ENCODE results near the gene SLC35F3. TPM values are rescaled to one million over a fixed set of nuclear protein-coding genes. Genes with fewer than 3 reads are reported as not detected.
A peak's percentile ranks its signal among the peaks of the same experiment; 100 is the strongest.

The SLC35F3 gene
- total and polyA plus RNA-seq, 9 donors: 0.21 to 0.64 (median 0.31) TPM

DNA sequence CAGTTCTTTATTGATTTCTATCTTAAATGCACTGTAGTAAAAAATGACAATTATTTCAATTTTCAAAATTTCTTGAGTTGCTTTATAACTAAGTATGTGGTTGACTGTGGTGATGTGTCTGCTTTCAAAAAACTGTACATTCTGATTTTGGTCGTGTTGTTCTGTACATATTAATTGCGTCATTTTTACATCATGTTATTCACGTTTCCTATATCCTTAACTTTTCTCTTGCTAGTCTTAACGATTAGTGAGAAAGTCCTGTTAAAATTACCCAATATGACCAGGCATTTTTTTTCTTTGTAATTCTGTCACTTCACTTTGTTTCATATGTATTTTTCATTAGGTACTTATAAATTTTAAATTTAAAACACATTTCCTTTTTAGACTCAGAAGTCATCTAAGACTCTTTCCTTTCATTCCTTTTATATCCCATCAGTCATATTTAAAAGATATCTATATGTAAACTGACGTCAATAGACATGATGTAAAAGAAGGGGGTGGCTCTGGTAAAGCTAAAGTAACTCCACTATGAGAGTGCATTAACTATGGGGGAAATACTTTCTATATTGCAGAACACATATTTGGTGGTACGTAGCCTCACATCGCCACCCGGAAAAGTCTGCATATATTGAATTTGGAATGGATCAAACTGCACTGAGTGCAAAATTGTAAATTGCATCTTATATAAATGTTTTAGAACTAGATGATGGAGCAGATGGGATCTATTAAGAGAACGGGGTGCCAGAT, 467.7 kb downstream of the SLC35F3 start:
- H3K4me1 ChIP-seq (ENCODE audit: control insufficient read depth, insufficient read depth, low read length): peaks cover 6% of the 10 kb centered on the region
- peak; percentile 11 for DNase-seq
- H3K4me3 ChIP-seq (ENCODE audit: low read length): peak overlapping the region; percentile 92
- WGBS (ENCODE audit: insufficient coverage): no CpG with 5 or more reads among the region's 9 CpGs
- H3K36me3 ChIP-seq (ENCODE audit: control insufficient read depth, insufficient read depth, low read length): peaks cover 12% of the 10 kb centered on the region
- H3K27me3 ChIP-seq (ENCODE audit: control insufficient read depth, insufficient read depth, low read length): peaks cover 2% of the 10 kb centered on the region
- no peaks in the 10 kb centered on the region for H3K9me3 ChIP-seq (replicated peaks; ENCODE audit: control insufficient read depth, low read depth, low read length)
- H3K27ac ChIP-seq (ENCODE audit: low read length): no peak overlapping the region

DNA sequence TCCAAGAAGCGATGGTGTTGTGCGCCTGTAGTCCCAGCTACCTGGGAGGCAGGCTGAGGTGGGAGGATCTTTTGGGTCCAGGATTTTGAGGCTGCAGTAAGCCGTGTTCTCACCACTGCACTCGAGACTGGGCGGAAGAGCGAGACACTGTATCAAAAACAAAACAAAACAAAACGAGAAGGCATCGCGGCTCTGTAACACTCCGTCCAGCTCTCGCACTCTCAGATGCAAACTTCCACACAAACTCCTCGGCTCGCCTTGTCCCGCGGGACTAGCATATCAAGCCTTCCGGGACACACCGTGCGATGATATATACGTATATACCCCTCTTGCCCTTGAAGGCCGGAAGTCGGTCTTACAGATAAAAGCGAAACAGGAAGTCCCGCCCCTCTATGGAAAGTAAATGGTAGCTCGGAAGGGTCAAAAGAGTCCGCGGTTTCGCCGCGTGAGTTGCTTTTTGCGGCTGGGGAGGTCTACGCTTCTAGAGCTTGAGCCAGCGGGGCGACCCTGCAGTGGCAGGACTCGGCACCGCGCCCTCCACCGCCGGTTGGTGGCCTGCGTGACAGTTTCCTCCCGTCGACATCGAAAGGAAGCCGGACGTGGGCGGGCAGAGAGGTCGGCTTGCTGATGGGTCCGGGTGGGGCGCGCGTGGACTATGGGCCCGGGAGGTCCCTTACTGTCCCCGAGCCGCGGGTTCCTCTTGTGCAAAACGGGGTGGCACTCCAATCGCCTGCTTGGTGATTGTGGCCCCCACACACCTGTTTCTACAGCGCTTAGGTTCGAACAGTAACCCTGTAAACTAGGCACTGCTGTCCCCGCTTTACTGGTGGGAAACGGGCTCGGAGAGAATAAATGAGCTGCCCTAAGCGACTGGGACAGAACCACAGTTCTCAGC, 468.8 kb downstream of the SLC35F3 start, which contains the start of gene COA6:
TSS of gene COA6 (plus strand) at position 393 of the 895 bp plus-strand sequence. CDS start at position 404, 11 bp downstream.
- WGBS (ENCODE audit: insufficient coverage): under 1% methylated on average over 55 of the region's 62 CpGs
- H3K4me1 ChIP-seq (ENCODE audit: control insufficient read depth, insufficient read depth, low read length): peaks cover 6% of the 10 kb centered on the region
- no peaks in the 10 kb centered on the region for H3K9me3 ChIP-seq (replicated peaks; ENCODE audit: control insufficient read depth, low read depth, low read length)
- H3K27me3 ChIP-seq (ENCODE audit: control insufficient read depth, insufficient read depth, low read length): peaks cover 2% of the 10 kb centered on the region
- peak; percentile 98 for DNase-seq
- peaks cover 19% of the 10 kb centered on the region for H3K36me3 ChIP-seq (ENCODE audit: control insufficient read depth, insufficient read depth, low read length)
- peak within 1 kb of the TSS; percentile 97 for H3K27ac ChIP-seq (ENCODE audit: low read length)
- H3K4me3 ChIP-seq (ENCODE audit: low read length): peak within 1 kb of the TSS; percentile 92

DNA sequence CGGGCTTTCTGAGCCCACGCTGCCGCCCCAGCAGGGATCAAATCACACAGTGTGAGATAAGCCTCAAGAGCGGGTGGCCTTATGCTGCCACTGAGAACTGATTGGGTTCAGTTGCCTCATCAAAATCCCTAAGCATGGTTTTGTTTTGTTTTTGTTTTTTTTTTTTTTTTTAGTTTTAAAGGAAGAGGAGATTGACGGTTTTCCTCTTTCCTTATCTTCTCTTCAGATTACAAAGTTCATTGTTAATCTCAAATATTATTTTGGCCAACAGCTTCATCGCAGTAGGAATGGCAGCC, 469.4 kb downstream of the SLC35F3 start:
- Histone ChIP-seq H3K36me3 (ENCODE audit: control insufficient read depth, insufficient read depth, low read length) (peaks cover 23% of the 10 kb centered on the region), H3K4me3 (ENCODE audit: low read length) (peak overlapping the region; percentile 92), H3K27me3 (ENCODE audit: control insufficient read depth, insufficient read depth, low read length) (no peaks in the 10 kb centered on the region), H3K27ac (ENCODE audit: low read length) (peak overlapping the region; percentile 97), H3K9me3 (replicated peaks; ENCODE audit: control insufficient read depth, low read depth, low read length) (no peaks in the 10 kb centered on the region), H3K4me1 (ENCODE audit: control insufficient read depth, insufficient read depth, low read length) (peaks cover 6% of the 10 kb centered on the region)
- no peak for DNase-seq
- whole genome bisulfite sequencing (ENCODE audit: insufficient coverage): 0% methylated on average over 3 of the region's 6 CpGs

All from muscle of leg (tissue), 11 donors.